K562 (cell line): ENCODE measurements around the gene CCT7. TPM values are rescaled to one million over a fixed set of nuclear protein-coding genes. Genes with fewer than 3 reads are reported as not detected.

Source experiments
- ATAC-seq: fragments of 200-7000 bp; cut with Tn5 transposase; 3 replicates; pipeline ENCODE4 v1.9.1; 2020; ENCODE audit warnings: moderate library complexity
- BruUV-seq: library from RNA; stranded (reverse); fragments of 400-500 nt; replicated peaks from 2 replicates; lab custom pipeline; 2021; lab: Mats Ljungman, UMichigan
- CTCF ChIA-PET: fragments of 300-600 bp; formaldehyde crosslinking; extraction: SDS; loops from one replicate; lab custom pipeline; 2021; ENCODE audit warnings: low intra/inter-chr PET ratio; lab: Yijun Ruan, JAX
- POLR2A ChIA-PET: fragments of 300-600, 350-650 bp; sonication (Branson Sonifier 250); formaldehyde crosslinking; extraction: SDS; loops from one replicate; lab custom pipeline; 2021; ENCODE audit warnings: antibody characterized with exemption, inconsistent platforms; lab: Yijun Ruan, JAX
- DNase-seq, 4 experiments: peaks; one replicate each; pipeline versions ENCODE4 v3.0.0 to v3.0.0-alpha.2; 2011 to 2018; ENCODE audit warnings: low spot score in 3 of 4, mixed read lengths in 3 of 4; ENCODE audit errors: extremely low read depth in 1 of 4
- FAIRE-seq: peaks from 2 replicates; lab custom pipeline; 2011; peaks lifted over from hg19 to GRCh38; lab: Jason Lieb, UNC
- H2AFZ ChIP-seq: 2 replicates; pipeline ENCODE4 v1.6.0; 2011; ENCODE audit warnings: low read depth, low read length, control low read depth, inconsistent platforms
- H3K27ac ChIP-seq: fragments of 200-600 bp; 3 replicates; pipeline ENCODE4 v1.8.0; 2011; ENCODE audit warnings: low read depth, mild to moderate bottlenecking, control low read depth, inconsistent platforms, low read length, moderate library complexity, mixed read lengths; ENCODE audit errors: extremely low read depth
- H3K27me3 ChIP-seq, 2 experiments: fragments of 300-600 bp in 1 of 2; 2 replicates in 1 of 2; 3 replicates in 1 of 2; pipeline versions ENCODE4 v1.6.0 to v1.8.0; 2011; ENCODE audit warnings: inconsistent platforms in 2 of 2, low read length in 2 of 2, mild to moderate bottlenecking in 1 of 2, mixed read lengths in 1 of 2, moderate library complexity in 1 of 2; ENCODE audit not compliant: control insufficient read depth in 2 of 2, insufficient read depth in 2 of 2
- H3K36me3 ChIP-seq: fragments of 300-600 bp; 3 replicates; pipeline ENCODE4 v1.8.0; 2011; ENCODE audit warnings: mild to moderate bottlenecking, low read length, inconsistent platforms; ENCODE audit not compliant: control insufficient read depth, insufficient read depth
- H3K4me1 ChIP-seq, 2 experiments: fragments of 200-600 bp in 1 of 2; replicated peaks in 1 of 2; 2 replicates in 1 of 2; 3 replicates in 1 of 2; pipeline versions ENCODE4 v1.5.1 to v1.8.0; 2011; ENCODE audit warnings: inconsistent platforms in 2 of 2, low read length in 2 of 2, mild to moderate bottlenecking in 1 of 2, mixed read lengths in 1 of 2, moderate library complexity in 1 of 2; ENCODE audit not compliant: control insufficient read depth in 2 of 2, insufficient read depth in 2 of 2
- H3K4me2 ChIP-seq: 2 replicates; pipeline ENCODE4 v1.6.1; 2011; ENCODE audit warnings: low read length, control low read depth, inconsistent platforms, mixed read lengths; ENCODE audit not compliant: insufficient read depth
- H3K4me3 ChIP-seq: fragments of 200-600 bp; sonication (generic), shearing (Covaris generic); 2 replicates; pipeline ENCODE4 v1.5.1; 2016; ENCODE audit warnings: control low read depth, inconsistent platforms
- H3K79me2 ChIP-seq: fragments of 200-600 bp; 3 replicates; pipeline ENCODE4 v1.8.0; 2011; ENCODE audit warnings: low read length, inconsistent platforms; ENCODE audit not compliant: control insufficient read depth, insufficient read depth
- H3K9ac ChIP-seq, 2 experiments: 2 replicates each; pipeline versions ENCODE4 v1.6.0 to v1.6.1; 2011; ENCODE audit warnings: low read depth in 2 of 2, low read length in 2 of 2, control low read depth in 1 of 2, inconsistent platforms in 1 of 2, mild to moderate bottlenecking in 1 of 2, mixed read lengths in 1 of 2; ENCODE audit not compliant: insufficient read depth in 1 of 2
- H3K9me1 ChIP-seq: one replicate; pipeline ENCODE4 v1.6.0; 2011; ENCODE audit warnings: inconsistent platforms, mild to moderate bottlenecking, low read length, moderate library complexity; ENCODE audit not compliant: control insufficient read depth, insufficient read depth
- H3K9me3 ChIP-seq: replicated peaks from 2 replicates; pipeline ENCODE4 v1.5.1; 2011; ENCODE audit warnings: low read depth, low read length, inconsistent platforms; ENCODE audit not compliant: control insufficient read depth, insufficient read depth
- H4K20me1 ChIP-seq: replicated peaks from 2 replicates; pipeline ENCODE4 v1.6.1; 2011; ENCODE audit warnings: low read length, inconsistent platforms, mixed read lengths; ENCODE audit not compliant: control insufficient read depth, insufficient read depth
- FOXK2 ChIP-seq, 2 experiments: fragments of 450-650 bp; IDR thresholded peaks in 1 of 2; conservative IDR thresholded peaks in 1 of 2; 2 replicates each; pipeline ENCODE4 v1.6.1; 2016; ENCODE audit warnings: low read depth in 2 of 2, mild to moderate bottlenecking in 1 of 2
- PHF20 ChIP-seq: fragments of 450-650 bp; IDR thresholded peaks from 2 replicates; pipeline ENCODE4 v1.6.1; 2018; ENCODE audit not compliant: partially characterized antibody
- SIN3B ChIP-seq: fragments of 450-650 bp; IDR thresholded peaks from 2 replicates; pipeline ENCODE4 v1.6.1; 2017; ENCODE audit warnings: low read depth, mild to moderate bottlenecking, moderate library complexity
- TAF7 ChIP-seq: fragments of 450-650 bp; IDR thresholded peaks from 2 replicates; pipeline ENCODE4 v1.6.1; 2016; ENCODE audit warnings: missing genetic modification characterization, missing compliant biosample characterization
- TGIF2 ChIP-seq: sonication (generic); formaldehyde crosslinking; IDR thresholded peaks from 2 replicates; pipeline ENCODE4 v1.8.1; 2022; ENCODE audit warnings: mild to moderate bottlenecking, missing genetic modification reagents, moderate library complexity
- WGBS: fragments of 100-300 bp; shearing (Covaris generic); methylation state at CpG from one replicate; pipeline ENCODE4 v1.1.6; 2016; ENCODE audit warnings: low coverage, mixed read lengths; ENCODE audit not compliant: insufficient coverage; ENCODE audit errors: missing lambda C conversion rate; 5-methylcytosine and 5-hydroxymethylcytosine counted together
- in situ Hi-C: fragments of 300-500 bp; cut with MboI; formaldehyde crosslinking; loops from 4 replicates; pipeline ENCODE4 v1.15.0; 2018; ENCODE audit warnings: inconsistent platforms, mixed read lengths
- intact Hi-C: fragments of 100-400 bp; cut with micrococcal nuclease; formaldehyde crosslinking; loops from 2 replicates; pipeline ENCODE4 v1.14.2; 2022
- polyA plus RNA-seq, 8 experiments: library from polyadenylated mRNA; depleted of rRNA in 4 of 8; stranded (reverse) in 5 of 8; unstranded in 3 of 8; fragments of >200 nt; fragmentation: Nextera tagmentation in 2 of 8; fragmentation: Illumina TruSeq in 1 of 8; extraction: Ambion mirVana in 2 of 8; extraction: Trizol in 1 of 8; gene quantifications; 2 replicates each; pipeline versions ENCODE4 v1.2.1 to v1.2.3, GENCODE V29; 2011 to 2014; ENCODE audit warnings: inconsistent platforms in 1 of 8, missing spikeins in 1 of 8
- total RNA-seq, 7 experiments: library from RNA; depleted of rRNA in 6 of 7; stranded (reverse); fragments of >200 nt in 6 of 7; fragmentation: Illumina TruSeq in 2 of 7; extraction: Trizol in 2 of 7; gene quantifications; 2 replicates each; pipeline versions ENCODE4 v1.2.1 to v1.2.3, GENCODE V29; 2011 to 2021; ENCODE audit warnings: low replicate concordance in 1 of 7
- TF ChIP-seq, protein P1 (sequence below): sonication (generic); formaldehyde crosslinking; IDR thresholded peaks from 2 replicates; pipeline ENCODE4 v1.8.0; 2022; ENCODE audit warnings: mild to moderate bottlenecking, missing genetic modification reagents
- TF ChIP-seq, protein P2 (sequence below): fragments of 200-600 bp; sonication (generic); IDR thresholded peaks from one replicate; pipeline ENCODE4 v1.6.1; 2012; ENCODE audit warnings: mild to moderate bottlenecking, low read depth, low read length, inconsistent platforms

The CCT7 gene
- total and polyA plus RNA-seq, 9 of the 15 experiments (the other 6 are each of a cell fraction or from before 2014, with no cell fraction given): 326 to 856 (median 638) TPM

DNA sequence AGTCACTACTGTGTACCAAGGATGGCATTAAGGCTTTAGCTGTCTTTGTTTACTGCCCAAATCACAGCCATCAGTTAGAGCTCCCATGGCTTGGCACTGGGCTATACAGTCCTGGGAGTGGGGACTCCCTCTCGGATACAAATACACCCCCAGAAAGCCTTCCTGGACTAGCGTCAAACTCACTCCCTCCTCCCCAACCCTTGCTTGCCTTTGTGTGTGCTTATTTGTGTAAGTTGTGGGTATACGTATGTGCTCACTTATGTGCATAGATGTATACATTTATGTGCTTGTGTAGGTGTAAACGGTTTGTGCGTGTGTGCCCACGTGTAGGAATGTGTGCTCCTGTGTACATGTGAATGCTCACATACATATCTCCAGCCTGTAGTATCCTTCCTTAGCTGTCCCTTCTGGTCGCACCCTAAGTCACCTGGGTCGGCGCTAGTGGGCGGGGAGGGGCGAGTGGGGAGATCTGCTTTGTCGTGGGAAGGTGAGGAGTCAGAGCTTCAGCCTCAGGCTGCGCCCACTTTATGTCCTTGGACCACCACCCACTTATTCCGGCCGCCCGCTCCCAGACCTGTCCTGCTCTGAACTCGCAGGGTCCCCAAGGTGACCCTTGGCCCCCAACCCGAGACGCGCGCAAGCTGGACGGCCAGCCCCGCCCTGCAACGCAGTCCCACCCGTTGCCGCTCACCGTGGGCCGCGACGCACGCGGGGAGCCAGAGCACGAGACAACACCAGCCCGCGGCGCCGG is 1.5 kb upstream of the CCT7 start:
- Histone ChIP-seq H3K36me3 (peaks cover 46% of the 10 kb centered on the region), H3K27ac (peak overlapping the region; percentile 67), H3K9ac (peak overlapping the region; percentile 91 to 95), H3K79me2 (peaks cover 50% of the 10 kb centered on the region), H3K4me3 (peak overlapping the region; percentile 95), H2AFZ (peak overlapping the region; percentile 93), H3K4me1 (peaks cover 13 to 19% of the 10 kb centered on the region in 2 experiments; a peak in 3 of 5 replicates), H3K9me3 (no peaks in the 10 kb centered on the region), H3K9me1 (peaks cover 11% of the 10 kb centered on the region), H3K4me2 (peak overlapping the region; percentile 98), H3K27me3 (no peaks in the 10 kb centered on the region), H4K20me1 (peaks cover 26% of the 10 kb centered on the region)
- ATAC-seq: peak; percentile 54
- in situ Hi-C loops (no loop called here), intact Hi-C loops (loop anchor here (1.0 kb wide), 1 partner anchor 18 kb away; the partner anchor contains the start of gene SMYD5)
- TSS peak; percentile 68 for BruUV-seq
- ChIA-PET POLR2A (interaction anchor here (0.5 to 6.3 kb wide), 11 partner anchors 9 to 661 kb away, joined by 3 to 43 read pairs (median 5); no protein-coding TSS in a partner anchor), CTCF (no interaction called here)
- peak; percentile 60 to 78 (median 71) for DNase-seq
- FAIRE-seq: no peak
- 2% methylated on average over 13 of the region's 37 CpGs for WGBS
- TF ChIP-seq, protein P1, sequence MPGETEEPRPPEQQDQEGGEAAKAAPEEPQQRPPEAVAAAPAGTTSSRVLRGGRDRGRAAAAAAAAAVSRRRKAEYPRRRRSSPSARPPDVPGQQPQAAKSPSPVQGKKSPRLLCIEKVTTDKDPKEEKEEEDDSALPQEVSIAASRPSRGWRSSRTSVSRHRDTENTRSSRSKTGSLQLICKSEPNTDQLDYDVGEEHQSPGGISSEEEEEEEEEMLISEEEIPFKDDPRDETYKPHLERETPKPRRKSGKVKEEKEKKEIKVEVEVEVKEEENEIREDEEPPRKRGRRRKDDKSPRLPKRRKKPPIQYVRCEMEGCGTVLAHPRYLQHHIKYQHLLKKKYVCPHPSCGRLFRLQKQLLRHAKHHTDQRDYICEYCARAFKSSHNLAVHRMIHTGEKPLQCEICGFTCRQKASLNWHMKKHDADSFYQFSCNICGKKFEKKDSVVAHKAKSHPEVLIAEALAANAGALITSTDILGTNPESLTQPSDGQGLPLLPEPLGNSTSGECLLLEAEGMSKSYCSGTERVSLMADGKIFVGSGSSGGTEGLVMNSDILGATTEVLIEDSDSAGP (CRISPR knock-in tag): 0 out of 2 replicates have a peak, but pooled peaks have one; percentile 13
- TF ChIP-seq TGIF2: peak; percentile 78; the same call in 1 of the 2 replicates
- TF ChIP-seq, protein P2, sequence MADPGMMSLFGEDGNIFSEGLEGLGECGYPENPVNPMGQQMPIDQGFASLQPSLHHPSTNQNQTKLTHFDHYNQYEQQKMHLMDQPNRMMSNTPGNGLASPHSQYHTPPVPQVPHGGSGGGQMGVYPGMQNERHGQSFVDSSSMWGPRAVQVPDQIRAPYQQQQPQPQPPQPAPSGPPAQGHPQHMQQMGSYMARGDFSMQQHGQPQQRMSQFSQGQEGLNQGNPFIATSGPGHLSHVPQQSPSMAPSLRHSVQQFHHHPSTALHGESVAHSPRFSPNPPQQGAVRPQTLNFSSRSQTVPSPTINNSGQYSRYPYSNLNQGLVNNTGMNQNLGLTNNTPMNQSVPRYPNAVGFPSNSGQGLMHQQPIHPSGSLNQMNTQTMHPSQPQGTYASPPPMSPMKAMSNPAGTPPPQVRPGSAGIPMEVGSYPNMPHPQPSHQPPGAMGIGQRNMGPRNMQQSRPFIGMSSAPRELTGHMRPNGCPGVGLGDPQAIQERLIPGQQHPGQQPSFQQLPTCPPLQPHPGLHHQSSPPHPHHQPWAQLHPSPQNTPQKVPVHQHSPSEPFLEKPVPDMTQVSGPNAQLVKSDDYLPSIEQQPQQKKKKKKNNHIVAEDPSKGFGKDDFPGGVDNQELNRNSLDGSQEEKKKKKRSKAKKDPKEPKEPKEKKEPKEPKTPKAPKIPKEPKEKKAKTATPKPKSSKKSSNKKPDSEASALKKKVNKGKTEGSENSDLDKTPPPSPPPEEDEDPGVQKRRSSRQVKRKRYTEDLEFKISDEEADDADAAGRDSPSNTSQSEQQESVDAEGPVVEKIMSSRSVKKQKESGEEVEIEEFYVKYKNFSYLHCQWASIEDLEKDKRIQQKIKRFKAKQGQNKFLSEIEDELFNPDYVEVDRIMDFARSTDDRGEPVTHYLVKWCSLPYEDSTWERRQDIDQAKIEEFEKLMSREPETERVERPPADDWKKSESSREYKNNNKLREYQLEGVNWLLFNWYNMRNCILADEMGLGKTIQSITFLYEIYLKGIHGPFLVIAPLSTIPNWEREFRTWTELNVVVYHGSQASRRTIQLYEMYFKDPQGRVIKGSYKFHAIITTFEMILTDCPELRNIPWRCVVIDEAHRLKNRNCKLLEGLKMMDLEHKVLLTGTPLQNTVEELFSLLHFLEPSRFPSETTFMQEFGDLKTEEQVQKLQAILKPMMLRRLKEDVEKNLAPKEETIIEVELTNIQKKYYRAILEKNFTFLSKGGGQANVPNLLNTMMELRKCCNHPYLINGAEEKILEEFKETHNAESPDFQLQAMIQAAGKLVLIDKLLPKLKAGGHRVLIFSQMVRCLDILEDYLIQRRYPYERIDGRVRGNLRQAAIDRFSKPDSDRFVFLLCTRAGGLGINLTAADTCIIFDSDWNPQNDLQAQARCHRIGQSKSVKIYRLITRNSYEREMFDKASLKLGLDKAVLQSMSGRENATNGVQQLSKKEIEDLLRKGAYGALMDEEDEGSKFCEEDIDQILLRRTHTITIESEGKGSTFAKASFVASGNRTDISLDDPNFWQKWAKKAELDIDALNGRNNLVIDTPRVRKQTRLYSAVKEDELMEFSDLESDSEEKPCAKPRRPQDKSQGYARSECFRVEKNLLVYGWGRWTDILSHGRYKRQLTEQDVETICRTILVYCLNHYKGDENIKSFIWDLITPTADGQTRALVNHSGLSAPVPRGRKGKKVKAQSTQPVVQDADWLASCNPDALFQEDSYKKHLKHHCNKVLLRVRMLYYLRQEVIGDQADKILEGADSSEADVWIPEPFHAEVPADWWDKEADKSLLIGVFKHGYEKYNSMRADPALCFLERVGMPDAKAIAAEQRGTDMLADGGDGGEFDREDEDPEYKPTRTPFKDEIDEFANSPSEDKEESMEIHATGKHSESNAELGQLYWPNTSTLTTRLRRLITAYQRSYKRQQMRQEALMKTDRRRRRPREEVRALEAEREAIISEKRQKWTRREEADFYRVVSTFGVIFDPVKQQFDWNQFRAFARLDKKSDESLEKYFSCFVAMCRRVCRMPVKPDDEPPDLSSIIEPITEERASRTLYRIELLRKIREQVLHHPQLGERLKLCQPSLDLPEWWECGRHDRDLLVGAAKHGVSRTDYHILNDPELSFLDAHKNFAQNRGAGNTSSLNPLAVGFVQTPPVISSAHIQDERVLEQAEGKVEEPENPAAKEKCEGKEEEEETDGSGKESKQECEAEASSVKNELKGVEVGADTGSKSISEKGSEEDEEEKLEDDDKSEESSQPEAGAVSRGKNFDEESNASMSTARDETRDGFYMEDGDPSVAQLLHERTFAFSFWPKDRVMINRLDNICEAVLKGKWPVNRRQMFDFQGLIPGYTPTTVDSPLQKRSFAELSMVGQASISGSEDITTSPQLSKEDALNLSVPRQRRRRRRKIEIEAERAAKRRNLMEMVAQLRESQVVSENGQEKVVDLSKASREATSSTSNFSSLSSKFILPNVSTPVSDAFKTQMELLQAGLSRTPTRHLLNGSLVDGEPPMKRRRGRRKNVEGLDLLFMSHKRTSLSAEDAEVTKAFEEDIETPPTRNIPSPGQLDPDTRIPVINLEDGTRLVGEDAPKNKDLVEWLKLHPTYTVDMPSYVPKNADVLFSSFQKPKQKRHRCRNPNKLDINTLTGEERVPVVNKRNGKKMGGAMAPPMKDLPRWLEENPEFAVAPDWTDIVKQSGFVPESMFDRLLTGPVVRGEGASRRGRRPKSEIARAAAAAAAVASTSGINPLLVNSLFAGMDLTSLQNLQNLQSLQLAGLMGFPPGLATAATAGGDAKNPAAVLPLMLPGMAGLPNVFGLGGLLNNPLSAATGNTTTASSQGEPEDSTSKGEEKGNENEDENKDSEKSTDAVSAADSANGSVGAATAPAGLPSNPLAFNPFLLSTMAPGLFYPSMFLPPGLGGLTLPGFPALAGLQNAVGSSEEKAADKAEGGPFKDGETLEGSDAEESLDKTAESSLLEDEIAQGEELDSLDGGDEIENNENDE: no peak
- TF ChIP-seq TAF7 (tag): no peak
- peak; percentile 65 for TF ChIP-seq PHF20
- TF ChIP-seq FOXK2 (conservative IDR thresholded peaks at IDR 0.05 in 1 of 2, IDR thresholded peaks at IDR 0.05 in 1 of 2; ENCODE audit: low read depth in 2 of 2): peak; percentile 39 to 74; a peak in 1 of 4 replicates
- peak; percentile 34; the same call in 1 of the 2 replicates for TF ChIP-seq SIN3B
